ENCODE results near the gene UFC1.

UFC1 gene

DNA sequence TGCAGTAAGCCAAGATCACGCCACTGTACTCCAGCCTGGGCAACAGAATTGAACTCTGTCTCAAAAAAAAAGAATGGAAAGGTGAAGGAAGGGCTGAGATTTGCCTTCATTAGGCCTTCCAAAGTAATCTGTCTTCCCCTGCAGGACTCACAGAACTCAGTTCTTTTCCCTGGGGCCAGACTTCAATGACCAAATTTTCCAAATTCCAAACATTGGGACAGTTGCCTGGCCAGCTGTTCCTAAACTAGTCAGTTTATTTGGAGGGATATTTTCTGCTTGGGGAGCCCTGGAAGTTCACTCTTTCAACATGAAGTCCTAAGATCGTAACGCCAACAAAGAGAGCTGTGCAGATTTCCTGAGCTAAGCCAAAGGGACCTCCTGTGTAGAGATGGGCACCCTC lies 15.9 kb upstream of the UFC1 start:
- no peak for DNase-seq

DNA sequence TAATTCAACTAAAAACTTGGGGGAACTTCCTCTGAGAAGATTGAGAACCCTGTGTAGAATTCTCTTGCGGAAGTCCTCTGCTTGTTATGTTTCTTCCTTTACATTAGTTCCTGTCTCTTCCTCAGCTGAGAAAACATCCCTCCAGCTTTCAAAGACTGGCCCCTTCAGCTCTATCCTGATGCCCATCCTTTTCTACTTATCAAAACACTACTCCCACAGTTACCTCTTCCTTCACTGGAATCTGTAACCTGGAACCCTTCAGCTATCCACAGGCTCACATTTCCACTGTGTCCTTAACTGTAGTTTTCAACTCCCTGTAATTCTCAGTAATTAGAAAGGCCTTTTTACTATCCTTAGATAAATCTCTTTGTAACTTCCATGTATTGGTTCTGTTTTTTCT lies 15.3 kb upstream of the UFC1 start:
- DNase-seq, result no peak

GRCh38 chr1:161139766-161140165 lies 14.0 kb upstream of the UFC1 start:
- no peak for DNase-seq

GRCh38 chr1:161140755-161141400 lies 12.9 kb upstream of the UFC1 start:
- no peak for DNase-seq

- no peak for DNase-seq
These were observed 7.9 kb upstream of the UFC1 start for GRCh38 chr1:161145832-161146231.

DNA sequence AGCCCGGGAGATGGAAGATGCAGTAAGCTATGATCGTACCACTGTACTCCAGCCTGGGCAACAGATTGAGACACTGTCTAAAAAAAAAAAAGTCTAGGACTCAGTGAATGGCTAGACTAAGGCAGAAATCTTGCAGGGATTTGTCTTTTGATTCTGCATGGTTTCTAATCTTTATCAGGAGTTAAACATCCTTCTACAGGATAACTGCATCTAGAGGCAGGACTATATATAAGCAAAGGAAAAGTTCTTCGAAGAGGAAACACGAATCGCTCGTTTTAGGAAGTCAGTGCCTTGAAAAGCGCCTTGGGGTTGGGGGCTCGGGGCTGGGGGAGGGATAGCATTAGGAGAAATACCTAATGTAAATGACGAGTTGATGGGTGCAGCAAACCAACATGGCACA lies 602 bp upstream of the UFC1 start:
- DNase-seq, result no peak

DNA sequence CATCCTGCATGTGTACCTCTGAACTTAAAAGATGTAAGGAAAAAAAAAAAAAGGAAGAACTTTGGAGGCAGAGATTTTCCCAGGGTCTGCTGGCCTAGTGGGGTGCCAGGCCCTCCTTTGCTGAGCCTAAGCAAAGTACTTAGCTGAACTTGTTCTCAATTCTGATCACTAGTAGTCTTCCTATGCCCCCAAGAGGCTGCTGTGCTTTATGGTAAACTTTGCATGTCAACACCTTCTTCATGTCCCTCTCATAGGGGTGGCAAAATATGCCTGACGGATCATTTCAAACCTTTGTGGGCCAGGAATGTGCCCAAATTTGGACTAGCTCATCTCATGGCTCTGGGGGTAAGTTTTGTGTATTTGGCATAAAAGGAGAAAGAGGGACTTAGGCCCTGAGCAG lies 4.1 kb downstream of the UFC1 start:
- DNase-seq, result no peak

DNA sequence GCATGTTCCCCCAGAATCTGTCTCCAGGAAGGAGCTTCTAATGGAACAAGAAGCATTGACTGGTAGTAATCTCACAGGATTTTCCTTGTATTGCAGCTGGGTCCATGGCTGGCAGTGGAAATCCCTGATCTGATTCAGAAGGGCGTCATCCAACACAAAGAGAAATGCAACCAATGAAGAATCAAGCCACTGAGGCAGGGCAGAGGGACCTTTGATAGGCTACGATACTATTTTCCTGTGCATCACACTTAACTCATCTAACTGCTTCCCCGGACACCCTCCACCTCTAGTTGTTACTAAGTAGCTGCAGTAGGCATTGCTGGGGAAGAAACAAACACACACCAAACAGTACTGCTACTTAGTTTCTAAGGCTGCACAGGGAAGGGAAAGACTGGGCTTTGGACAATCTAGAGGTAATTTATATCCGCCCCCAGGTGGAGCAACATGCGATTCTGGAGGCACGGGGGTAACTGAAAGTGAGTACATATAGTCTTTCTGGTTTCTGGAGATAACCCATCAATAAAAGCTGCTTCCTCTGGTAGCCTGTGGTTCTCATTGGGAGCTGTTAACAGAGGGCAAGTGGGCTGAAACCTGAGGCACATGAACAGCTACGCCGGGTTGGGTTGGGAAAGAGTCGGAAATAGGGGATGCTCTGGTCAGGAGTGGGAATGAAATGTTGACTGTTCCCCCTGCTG lies 4.7 kb downstream of the UFC1 start:
- no peak for DNase-seq

GRCh38 chr1:161159087-161159912 lies 5.5 kb downstream of the UFC1 start, which contains the start of gene USP21:
TSS of gene USP21 (plus strand) at chr1:161159500. CDS start at chr1:161160641, 1,141 bp downstream.
- DNase-seq, result peak; percentile 87

GRCh38 chr1:161159913-161160243 lies 6.1 kb downstream of the UFC1 start:
- no peak for DNase-seq

- no peak for DNase-seq
These were observed 6.9 kb downstream of the UFC1 start for GRCh38 chr1:161160671-161161145.

DNA sequence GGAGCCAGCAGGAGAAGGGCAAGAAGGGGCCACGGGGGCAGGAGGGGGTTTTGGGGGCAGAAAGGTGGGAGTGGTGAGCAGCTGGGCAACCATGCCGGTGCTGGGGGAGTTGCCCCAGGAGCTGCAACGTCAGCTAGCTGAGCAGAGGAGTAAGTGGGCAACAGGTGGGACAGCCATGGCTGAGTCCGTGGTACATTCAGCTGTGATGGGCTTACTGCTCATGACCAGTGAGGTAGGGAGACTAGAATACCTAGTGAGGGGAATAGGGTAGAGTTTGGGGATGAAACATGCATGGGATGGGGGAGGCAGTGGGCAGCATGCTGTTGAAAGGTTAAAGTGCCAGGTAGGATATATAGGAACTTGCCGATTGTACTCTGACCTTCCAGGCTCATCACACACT lies 7.9 kb downstream of the UFC1 start:
- DNase-seq, result no peak

DNA sequence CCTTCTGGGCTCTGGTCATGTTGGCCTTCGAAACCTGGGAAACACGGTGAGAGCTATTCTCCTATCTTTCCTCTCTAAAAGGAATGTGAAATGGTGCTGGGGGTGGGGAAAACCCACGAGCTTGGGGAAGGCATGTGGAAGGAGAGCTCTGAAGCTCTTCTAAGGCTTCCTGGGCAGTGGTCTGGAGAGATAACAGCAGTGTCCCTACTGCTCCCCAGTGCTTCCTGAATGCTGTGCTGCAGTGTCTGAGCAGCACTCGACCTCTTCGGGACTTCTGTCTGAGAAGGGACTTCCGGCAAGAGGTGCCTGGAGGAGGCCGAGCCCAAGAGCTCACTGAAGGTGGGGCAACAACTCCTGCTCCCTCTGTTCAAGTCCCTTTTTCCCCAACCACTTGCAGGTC lies 8.3 kb downstream of the UFC1 start:
- DNase-seq, result no peak

DNA sequence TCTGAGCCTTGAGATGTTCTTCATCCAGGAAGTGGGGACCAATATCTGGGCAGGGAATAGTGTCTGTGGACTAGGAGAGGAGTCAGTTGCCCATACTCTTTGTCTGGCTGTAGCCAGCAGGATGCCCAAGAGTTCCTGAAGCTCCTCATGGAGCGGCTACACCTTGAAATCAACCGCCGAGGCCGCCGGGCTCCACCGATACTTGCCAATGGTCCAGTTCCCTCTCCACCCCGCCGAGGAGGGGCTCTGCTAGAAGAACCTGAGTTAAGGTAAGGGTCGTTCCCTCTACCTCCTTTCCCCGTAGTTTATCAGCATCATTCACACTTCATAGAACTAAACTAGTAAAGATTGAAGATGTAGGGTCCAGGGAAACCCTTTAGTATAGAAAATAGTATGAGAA lies 9.0 kb downstream of the UFC1 start:
- no peak for DNase-seq

DNA sequence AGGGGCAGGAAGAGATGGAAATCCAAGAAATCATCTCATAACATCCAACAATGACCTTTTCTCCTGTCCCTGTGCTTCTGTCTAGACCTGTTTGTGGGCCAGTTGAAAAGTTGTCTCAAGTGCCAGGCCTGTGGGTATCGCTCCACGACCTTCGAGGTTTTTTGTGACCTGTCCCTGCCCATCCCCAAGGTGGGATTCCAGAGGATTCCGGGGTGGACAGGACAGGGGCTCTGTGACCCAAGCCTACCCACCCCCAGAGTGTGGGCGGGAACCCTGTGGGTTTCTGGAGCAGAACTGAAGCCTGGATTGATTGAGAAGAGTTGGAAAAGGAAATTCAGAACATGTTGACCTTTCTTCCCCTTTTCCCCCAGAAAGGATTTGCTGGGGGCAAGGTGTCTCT lies 10.0 kb downstream of the UFC1 start:
- DNase-seq, result no peak

DNA sequence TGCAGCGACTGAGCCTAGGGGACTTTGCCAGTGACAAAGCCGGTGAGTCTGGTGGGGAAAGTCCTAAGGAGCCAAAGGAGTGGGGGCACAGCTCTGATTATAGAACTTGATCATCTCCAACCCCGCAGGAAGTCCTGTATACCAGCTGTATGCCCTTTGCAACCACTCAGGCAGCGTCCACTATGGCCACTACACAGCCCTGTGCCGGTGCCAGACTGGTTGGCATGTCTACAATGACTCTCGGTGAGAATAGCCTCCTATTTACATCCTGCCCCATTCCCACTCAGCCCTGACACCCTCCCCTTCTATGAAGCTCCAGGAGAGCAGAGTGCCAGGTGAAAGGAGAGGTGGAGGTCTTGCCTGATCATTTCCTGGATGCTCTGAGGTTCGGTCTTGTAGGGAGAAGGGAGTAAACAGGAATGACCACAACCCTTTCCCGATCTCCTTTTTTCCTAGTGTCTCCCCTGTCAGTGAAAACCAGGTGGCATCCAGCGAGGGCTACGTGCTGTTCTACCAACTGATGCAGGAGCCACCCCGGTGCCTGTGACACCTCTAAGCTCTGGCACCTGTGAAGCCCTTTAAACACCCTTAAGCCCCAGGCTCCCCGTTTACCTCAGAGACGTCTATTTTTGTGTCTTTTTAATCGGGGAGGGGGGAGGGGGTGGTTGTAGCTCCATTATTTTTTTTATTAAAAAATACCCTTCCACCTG lies 11.3 kb downstream of the UFC1 start:
- DNase-seq, result no peak

DNA sequence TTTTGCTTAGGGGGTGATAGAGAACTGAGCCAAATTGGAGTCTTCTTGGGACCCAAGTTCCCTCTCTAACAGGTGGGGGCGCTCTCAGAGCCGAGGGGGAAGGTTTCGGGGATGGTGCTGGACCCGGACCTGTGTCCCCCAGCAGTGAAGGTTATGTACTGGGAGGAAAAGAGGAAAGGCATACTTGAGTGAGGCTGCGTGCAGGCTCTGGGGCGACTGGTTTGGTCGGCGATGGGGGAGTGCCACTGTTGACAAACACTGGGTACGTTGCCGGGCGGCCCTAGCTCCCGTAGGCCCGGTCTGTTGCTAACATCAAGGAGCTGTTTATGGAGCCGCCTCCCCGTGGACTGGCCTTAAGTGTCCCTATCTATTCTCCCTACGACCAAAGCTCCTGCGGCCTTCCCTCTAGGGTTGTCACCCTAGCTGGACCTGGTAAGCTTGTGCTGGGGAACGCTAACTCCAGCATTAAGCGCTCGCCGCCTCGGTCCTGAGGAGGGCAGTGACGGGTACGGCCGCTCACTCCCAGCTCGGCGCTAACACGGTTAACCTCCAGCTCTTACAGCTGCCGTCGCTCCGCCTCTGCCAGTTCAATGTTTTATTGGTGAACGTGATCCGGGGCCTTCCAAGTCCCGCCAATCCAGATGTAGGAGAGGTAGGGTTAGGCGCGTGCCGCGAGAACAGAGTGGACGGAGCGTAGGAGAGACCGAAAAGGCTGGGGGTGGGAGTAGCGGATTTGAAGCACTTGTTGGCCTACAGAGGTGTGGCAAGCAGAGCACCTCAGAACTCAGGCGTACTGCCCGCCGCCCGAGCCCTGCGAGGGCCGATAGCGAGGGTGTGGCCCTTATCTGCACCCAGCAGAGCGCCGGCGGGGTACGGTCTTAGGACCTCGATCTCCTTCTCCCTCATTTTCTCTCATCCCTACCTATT lies 12.2 kb downstream of the UFC1 start, which contains the start of gene PPOX:
Gene PPOX (plus strand): TSS at position 685 of the 927 bp plus-strand sequence. CDS start 422 bp downstream, outside the sequence.
- peak; percentile 96 for DNase-seq

DNA sequence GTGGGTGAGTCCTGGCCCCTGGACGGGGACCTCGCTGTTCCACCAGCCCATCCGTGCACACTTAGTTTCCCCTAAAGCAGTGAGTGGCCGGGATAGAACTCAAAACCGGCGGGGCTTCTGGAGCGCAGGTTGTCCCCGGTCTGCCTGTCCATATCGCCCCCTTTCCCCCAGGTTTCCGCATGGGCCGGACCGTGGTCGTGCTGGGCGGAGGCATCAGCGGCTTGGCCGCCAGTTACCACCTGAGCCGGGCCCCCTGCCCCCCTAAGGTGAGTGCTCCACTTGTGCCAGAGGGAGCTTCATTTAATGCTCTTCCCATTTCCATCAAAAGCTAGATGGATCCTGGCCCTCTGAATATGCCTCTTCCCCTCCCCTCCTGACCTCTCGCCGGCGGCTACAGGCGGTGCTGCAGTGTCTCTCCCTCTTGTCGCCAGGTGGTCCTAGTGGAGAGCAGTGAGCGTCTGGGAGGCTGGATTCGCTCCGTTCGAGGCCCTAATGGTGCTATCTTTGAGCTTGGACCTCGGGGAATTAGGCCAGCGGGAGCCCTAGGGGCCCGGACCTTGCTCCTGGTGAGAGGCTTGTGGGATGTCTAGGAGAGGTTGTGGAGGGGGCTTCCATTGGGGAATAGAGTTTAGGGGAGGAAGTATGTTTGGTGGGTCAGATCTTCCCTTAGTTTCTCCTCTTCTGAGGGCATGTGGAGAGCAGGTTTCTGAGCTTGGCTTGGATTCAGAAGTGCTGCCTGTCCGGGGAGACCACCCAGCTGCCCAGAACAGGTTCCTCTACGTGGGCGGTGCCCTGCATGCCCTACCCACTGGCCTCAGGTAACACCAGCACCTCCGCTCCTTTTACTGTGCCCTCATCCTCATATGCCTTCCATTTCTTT lies 13.1 kb downstream of the UFC1 start:
- DNase-seq, result no peak

DNA sequence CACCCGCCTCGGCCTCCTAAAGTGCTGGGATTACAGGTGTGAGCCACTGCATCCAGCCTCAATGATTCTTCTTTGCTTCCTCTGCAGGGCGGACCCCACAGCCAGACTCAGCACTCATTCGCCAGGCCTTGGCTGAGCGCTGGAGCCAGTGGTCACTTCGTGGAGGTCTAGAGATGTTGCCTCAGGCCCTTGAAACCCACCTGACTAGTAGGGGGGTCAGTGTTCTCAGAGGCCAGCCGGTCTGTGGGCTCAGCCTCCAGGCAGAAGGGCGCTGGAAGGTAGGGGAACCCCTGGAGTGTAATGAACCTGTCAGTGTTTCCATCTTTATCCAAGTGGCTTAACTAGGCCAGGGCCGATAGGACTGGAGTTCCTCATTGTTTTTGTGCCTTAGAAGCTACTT lies 15.1 kb downstream of the UFC1 start:
- DNase-seq, result no peak

DNA sequence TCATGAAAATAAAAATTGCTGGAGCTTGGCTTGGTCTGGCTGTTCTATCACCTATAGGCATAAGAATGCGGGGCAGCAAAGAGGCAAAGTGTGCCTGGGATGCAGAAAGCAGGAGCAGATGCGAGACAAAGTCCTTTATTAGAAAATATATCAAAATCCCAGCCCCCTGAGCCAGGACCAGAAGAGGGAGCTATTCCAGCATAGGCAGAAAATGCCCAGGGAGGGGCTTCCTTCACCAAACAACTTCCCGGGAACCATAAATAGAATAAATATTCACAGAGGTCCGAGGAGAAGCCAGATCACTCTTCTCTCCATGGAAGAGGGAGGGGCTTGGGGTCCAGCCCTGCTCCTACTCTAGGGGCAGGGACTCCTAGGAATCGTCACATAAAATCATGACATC lies 17.4 kb downstream of the UFC1 start:
- no peak for DNase-seq

- DNase-seq, result no peak
These were observed 17.9 kb downstream of the UFC1 start for GRCh38 chr1:161171696-161172095.

All from amniotic stem cell (primary cell).